Hindlimb muscle (tissue), 1 donor: ENCODE data around the gene MELTF. TPM values are rescaled to one million over a fixed set of nuclear protein-coding genes. Genes with fewer than 3 reads are reported as not detected.

ENCODE experiments used
- DNase-seq: peaks from one replicate; pipeline ENCODE4 v3.0.0-alpha.2; 2013
- polyA plus RNA-seq: library from polyadenylated mRNA; unstranded; fragments of 120-200 nt; gene quantifications from one replicate; pipeline ENCODE4 v1.2.1, GENCODE V29; 2013; ENCODE audit not compliant: insufficient read length

MELTF gene
- polyA plus RNA-seq, 1 donor, result 11.2 TPM

GRCh38 chr3:196967412-196968232, 62.0 kb downstream of the MELTF start:
- no peak for DNase-seq

GRCh38 chr3:196966526-196967401, 62.9 kb downstream of the MELTF start:
- peak; percentile 18 for DNase-seq

- no peak for DNase-seq
Observed at GRCh38 chr3:196965804-196966173, 63.8 kb downstream of the MELTF start.

- DNase-seq, result no peak
Observed at GRCh38 chr3:196965112-196965803, 64.4 kb downstream of the MELTF start.

GRCh38 chr3:196963631-196963953, 66.0 kb downstream of the MELTF start:
- DNase-seq, result no peak

GRCh38 chr3:196962930-196963630, 66.5 kb downstream of the MELTF start:
- DNase-seq, result no peak

GRCh38 chr3:196962108-196962929, 67.3 kb downstream of the MELTF start:
- no peak for DNase-seq

GRCh38 chr3:196954832-196955231, 74.8 kb downstream of the MELTF start:
- no peak for DNase-seq

Other genes starting within 250 kb of the MELTF start
- 19.0 TPM for gene SENP5, start 161.9 kb downstream of the MELTF start, polyA plus RNA-seq
- gene NCBP2, start 87.3 kb downstream of the MELTF start, polyA plus RNA-seq, result 69.3 TPM
- gene PIGZ, start 61.0 kb downstream of the MELTF start, polyA plus RNA-seq, result 1.6 TPM